NCI-H1417 (cell line): ENCODE results near the gene MARF1.
"Not testable (repeated sequence)": the region's sequence is repeated elsewhere in the genome, so short reads cannot be mapped to it uniquely, and the experiment has no call there.

ENCODE experiments used
- DNase-seq, 3 experiments: peaks; one replicate each; lab custom pipeline; 2025; lab: John Stamatoyannopoulos, UW

MARF1 gene

DNA sequence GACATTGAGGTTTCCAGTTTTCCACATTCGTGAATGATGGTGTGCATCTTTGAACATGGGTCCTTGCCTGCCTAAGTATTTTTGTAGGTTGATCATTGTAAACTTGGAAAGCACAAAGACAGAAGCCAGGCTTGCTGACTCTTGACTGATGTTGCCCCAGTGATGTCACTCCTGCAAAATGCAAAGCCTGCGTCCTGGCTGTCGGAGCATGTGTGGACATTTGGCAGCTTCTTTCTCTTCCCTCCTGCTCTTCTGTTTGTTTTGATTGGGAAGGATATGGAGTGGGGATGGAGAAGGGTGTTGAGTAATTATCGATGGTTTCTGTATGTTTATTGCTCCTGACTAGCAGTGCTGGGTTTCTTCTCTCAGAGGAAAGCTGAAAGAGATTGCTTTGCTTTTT is 10.3 kb upstream of the MARF1 start:
- DNase-seq, result peak in 1 of 3 experiments; percentile 12

- DNase-seq, result no peak
Measured at GRCh38 chr16:15652293-15653001, 9.5 kb upstream of the MARF1 start.

DNA sequence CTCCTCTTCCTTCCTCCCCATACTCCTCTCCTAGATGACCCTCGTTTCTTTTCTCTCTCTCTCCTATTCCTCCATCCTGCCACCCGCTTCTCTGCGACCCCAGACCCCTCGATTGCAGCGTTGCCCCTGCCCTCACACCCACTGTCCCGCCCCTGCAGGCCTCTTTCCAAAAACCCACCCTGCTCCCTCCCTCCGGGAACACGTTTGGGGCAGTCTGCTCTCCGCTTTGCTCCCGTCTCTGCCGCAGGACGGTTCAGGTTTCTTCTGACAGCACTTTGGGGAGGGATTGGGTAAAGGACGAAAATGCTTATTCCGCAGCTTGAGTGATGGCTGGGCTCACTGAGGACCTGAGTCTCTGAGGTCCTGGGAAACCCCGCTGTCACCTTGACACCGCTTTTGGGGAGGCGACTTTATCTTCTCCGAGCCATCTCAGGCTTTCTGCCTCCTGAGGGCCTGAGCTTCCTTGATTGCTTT is 7.8 kb upstream of the MARF1 start:
- DNase-seq, result peak in 2 of 3 experiments; percentile 21 to 32

DNA sequence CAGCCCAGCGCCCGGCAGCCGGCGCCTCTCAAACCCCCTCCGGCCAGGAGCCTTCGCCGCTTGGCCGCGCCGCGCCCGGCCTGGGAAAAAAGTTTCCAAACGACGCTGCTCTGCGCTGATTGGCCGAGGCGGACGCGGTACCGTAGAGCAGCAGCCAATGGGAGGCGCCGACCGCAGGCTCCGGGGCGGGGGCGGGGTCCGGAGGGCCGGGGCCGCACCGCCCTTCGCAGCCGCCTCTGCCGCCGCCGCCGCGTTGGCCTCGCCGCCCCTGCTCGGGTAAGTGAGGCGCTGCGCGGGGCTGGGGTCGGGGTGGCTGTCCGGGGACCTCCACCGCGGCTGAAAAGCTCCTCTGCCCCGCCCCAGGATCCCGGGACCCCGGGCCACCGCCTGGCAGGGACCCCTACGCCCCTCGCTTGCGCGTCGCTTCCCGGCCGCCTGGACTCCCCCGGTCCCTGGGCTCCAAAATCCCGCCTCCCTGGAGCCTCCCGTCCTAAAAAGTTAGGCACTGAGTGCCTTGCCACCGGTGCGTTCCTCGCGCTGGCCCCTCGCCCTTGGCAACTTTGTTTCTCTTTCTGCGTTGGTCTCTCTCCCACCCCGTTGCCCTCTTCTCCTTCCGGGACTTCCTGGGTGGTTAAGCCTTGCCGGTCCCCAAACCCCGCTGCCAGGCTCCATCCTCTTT is 7.2 kb upstream of the MARF1 start, which contains the start of gene NDE1:
NDE1 (plus strand) TSS at position 227 of the 679 bp plus-strand sequence. CDS start 14,534 bp downstream, outside the sequence.
- DNase-seq, result peak; percentile 78 to 91 (median 89)

GRCh38 chr16:15649727-15650018 is 6.7 kb upstream of the MARF1 start:
- DNase-seq, result no peak

DNA sequence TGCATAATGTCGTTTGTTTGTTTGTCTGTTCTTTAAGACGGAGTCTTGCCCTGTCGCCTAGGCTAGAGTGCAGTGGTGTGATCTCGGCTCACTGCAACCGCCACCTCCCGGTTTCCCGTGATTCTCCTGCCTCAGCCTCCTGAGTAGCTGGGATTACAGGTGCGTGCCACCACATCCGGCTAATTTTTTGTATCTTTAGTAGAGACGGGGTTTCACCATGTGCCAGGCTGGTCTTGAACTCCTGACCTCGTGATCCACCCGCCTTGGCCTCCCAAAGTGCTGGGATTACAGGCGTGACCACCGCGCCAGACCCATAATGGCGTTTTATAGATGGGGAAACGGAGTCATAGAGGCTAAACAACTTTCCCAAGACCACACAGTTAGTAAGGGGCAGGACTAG is 6.4 kb upstream of the MARF1 start:
- not testable (repeated sequence) for DNase-seq

- DNase-seq, result no peak
Measured at GRCh38 chr16:15648135-15648730, 5.3 kb upstream of the MARF1 start.

DNA sequence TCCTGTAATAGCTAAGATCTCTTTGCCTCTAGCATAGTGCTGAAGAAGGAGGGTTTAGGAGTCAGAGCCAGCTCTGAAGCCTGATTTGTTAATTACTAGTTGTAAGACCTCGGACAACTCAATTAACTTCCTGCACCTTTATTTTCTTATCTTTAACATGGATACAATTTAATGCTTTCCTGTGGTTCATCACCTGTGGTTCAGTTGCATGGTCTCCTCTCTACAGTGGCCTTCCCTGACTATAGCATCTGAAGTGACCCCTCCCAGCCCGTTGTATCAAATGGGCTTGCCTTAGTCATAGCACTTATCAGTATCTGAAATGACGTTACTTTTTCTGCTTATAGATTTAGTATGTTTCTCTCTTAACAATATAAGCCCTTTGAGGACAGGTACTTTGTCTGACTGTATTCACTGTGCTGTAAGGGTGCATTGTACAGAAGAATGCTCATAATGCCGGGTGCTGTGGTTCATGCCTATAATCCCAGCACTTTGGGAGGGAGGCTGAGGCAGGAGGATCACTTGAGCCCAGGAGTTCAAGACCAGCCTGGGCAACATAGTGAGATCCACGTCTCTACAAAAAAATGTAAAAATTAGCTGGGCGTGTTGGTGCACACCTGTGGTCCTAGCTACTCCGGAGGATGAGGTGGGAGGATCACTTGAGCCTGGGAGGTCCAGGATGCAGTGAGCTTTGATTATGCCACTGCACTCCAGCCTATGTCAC is 4.5 kb upstream of the MARF1 start:
- DNase-seq, result peak in 1 of 3 experiments; percentile 5

- DNase-seq, result not testable (repeated sequence)
Measured at GRCh38 chr16:15646557-15647293, 3.8 kb upstream of the MARF1 start.

- peak in 1 of 3 experiments; percentile 12 for DNase-seq
Measured at GRCh38 chr16:15644962-15645465, 2.1 kb upstream of the MARF1 start.

- DNase-seq, result peak in 2 of 3 experiments; percentile 53 to 83
Measured at GRCh38 chr16:15644267-15644961, 1.5 kb upstream of the MARF1 start.

DNA sequence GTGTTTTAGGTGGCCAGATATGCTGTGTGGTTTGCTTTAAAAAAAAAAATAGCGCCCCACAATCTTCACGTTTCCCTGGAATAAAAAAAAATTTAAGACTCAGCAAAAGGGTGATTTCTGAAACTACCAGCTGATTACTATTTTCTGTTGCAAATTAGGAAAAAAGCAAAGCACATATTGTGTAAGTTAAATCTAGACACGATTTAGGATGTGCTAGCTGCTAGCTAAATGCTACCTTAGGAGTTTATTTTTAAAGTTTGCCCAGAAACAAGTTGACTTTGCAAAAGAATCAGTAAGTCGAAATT is 944 bp upstream of the MARF1 start:
- DNase-seq, result no peak

- DNase-seq, result peak; percentile 36 to 88 (median 83)
Measured at GRCh38 chr16:15642557-15643047, 352 bp downstream of the MARF1 start.

- DNase-seq, result peak in 1 of 3 experiments; percentile 37
Measured at GRCh38 chr16:15641753-15642556, 999 bp downstream of the MARF1 start.

DNA sequence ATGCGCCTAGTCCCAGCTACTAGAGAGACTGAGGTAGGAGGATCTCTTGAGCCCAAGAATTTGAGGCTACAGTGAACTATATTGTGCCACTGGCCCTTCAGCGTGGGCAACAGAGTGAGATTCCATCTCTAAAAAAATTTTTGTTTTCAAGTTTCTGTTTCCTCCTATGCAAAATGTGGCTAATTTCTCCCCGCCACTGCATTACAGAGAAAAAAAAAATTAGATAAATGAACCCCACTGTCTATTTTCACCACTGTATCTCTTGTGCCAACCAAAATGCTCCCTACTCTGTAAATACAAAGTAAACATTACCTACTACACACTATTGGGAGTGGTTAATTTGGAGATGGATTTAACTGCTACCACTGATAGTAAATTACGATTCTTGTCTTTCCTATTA is 2.0 kb downstream of the MARF1 start:
- DNase-seq, result no peak

- DNase-seq, result no peak
Measured at GRCh38 chr16:15639061-15639568, 3.8 kb downstream of the MARF1 start.

DNA sequence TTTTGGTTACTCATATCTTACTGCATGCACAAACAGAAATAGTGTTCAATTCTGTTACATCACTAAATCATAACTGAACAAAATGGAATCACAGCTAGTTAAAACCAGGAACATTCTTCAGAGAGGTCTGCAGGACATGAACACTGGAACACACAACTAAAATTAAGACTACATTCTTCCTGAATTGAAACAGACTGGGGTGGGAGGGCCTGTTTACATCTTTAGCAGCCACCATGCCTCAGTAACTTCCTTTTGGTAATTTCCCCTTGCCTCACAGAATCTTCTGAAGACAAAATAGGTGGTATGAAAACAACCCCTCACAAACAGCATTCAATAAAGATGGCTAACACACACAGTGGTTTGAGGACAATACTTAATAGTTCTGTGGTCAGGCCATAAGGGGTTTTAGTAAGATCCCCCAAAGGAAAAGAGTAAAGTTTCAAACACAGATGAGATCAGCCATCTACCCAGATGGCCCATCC is 6.5 kb downstream of the MARF1 start:
- no peak for DNase-seq

DNA sequence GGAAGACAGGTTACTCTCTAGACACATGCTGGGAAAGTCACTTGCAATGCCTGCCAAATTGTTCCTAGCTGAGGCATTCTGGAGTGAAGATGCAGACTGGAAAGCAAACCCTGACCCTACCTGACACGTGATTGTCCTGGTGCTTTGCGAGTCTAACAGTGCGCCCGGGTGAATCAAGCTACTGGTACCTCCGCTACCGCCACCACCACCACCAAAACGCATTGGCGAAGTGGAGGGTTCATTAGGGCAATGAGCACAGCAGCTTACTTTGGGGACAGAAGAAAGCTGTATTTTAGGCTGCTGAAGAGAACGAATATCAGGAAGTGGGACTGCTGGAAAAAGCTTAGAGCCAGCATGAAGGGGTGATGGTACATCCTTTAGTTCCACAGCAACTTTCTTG is 7.0 kb downstream of the MARF1 start:
- no peak for DNase-seq

- DNase-seq, result no peak
Measured at GRCh38 chr16:15631730-15632409, 11.1 kb downstream of the MARF1 start.
